DOHH2 (cell line): ENCODE measurements around the gene FILIP1L.

Source experiments
- EZH2phosphoT487 ChIP-seq: fragments of 200-600 bp; sonication (generic); IDR thresholded peaks from 2 replicates; pipeline ENCODE4 v1.6.1; 2017; ENCODE audit warnings: borderline replicate concordance, mild to moderate bottlenecking, antibody characterized with exemption, low read length, moderate library complexity, mixed read lengths
- TF ChIP-seq, protein P1 (sequence below): fragments of 200-600 bp; sonication (generic); IDR thresholded peaks from one replicate; pipeline ENCODE4 v1.5.1; 2014; ENCODE audit warnings: antibody characterized with exemption, mild to moderate bottlenecking, low read depth, low read length; ENCODE audit not compliant: poor library complexity, severe bottlenecking

DNA sequence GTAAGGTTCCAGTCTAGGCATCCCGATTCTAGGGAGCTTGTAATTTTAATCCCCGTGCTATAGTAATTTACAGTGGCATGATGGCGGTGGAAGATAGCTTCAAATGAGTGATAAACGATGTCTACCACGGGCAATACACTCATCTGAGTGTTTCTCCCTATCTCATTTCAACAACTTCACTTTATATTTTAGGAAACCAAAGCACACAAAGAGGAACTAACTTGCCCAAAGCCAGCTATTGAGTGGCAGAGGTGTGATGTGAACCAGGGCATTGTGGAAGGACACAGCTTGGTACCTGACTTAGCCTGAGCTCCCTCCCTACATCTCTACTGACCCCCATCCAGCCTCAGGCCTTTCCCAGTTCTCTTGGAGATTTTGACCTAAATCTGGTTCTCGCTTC is 16.9 kb upstream of the FILIP1L start:
- TF ChIP-seq, protein P1, sequence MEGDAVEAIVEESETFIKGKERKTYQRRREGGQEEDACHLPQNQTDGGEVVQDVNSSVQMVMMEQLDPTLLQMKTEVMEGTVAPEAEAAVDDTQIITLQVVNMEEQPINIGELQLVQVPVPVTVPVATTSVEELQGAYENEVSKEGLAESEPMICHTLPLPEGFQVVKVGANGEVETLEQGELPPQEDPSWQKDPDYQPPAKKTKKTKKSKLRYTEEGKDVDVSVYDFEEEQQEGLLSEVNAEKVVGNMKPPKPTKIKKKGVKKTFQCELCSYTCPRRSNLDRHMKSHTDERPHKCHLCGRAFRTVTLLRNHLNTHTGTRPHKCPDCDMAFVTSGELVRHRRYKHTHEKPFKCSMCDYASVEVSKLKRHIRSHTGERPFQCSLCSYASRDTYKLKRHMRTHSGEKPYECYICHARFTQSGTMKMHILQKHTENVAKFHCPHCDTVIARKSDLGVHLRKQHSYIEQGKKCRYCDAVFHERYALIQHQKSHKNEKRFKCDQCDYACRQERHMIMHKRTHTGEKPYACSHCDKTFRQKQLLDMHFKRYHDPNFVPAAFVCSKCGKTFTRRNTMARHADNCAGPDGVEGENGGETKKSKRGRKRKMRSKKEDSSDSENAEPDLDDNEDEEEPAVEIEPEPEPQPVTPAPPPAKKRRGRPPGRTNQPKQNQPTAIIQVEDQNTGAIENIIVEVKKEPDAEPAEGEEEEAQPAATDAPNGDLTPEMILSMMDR = no peak
- no peak for TF ChIP-seq EZH2phosphoT487
